GM12873 (cell line): Measurements from ENCODE around the gene SLC6A16.
A peak's percentile ranks its signal among the peaks of the same experiment; 100 is the strongest.

Experiments used
- CTCF ChIP-seq: IDR thresholded peaks from 2 replicates; pipeline ENCODE4 v1.5.1; 2012; ENCODE audit warnings: low read depth, mild to moderate bottlenecking, moderate library complexity, low read length, control low read depth; ENCODE audit not compliant: insufficient read depth; ENCODE audit errors: missing control alignments

Gene SLC6A16

GRCh38 chr19:49327878-49328544, 3.0 kb upstream of the SLC6A16 start:
- peak; percentile 69 for TF ChIP-seq CTCF

- no peak for TF ChIP-seq CTCF
Measured at GRCh38 chr19:49326165-49326704, 1.2 kb upstream of the SLC6A16 start.

GRCh38 chr19:49318296-49318695, 6.7 kb downstream of the SLC6A16 start:
- no peak for TF ChIP-seq CTCF

GRCh38 chr19:49316284-49316683, 8.7 kb downstream of the SLC6A16 start:
- TF ChIP-seq CTCF, result no peak

- TF ChIP-seq CTCF, result no peak
Measured at GRCh38 chr19:49315111-49315510, 9.9 kb downstream of the SLC6A16 start.

- TF ChIP-seq CTCF, result no peak
Measured at GRCh38 chr19:49309087-49309486, 15.9 kb downstream of the SLC6A16 start.

GRCh38 chr19:49301866-49302252, 23.1 kb downstream of the SLC6A16 start:
- TF ChIP-seq CTCF, result no peak
